Activated CD8-positive, alpha-beta memory T cell treated with anti-CD3 and anti-CD28 coated beads, Interleukin-2, amount 50 U/mL, for 1 hour (primary cell): ENCODE data around the gene CYP4F22.
A peak's percentile ranks its signal among the peaks of the same experiment; 100 is the strongest.
"Not testable (repeated sequence)": the region's sequence is repeated elsewhere in the genome, so short reads cannot be mapped to it uniquely, and the experiment has no call there.

Source experiments
- DNase-seq: peaks from one replicate; pipeline ENCODE4 v3.0.0-alpha.2; 2020; ENCODE audit errors: extremely low read depth

The CYP4F22 gene

GRCh38 chr19:15508035-15508710, at the start of gene CYP4F22:
CYP4F22 (plus strand) TSS chr19:15508525; CDS start chr19:15525337, 16,812 bp downstream.
- no peak for DNase-seq

- DNase-seq: no peak
Measured at GRCh38 chr19:15461694-15462093, 46.6 kb upstream of the CYP4F22 start.

GRCh38 chr19:15463861-15464371, 44.4 kb upstream of the CYP4F22 start:
- peak; percentile 32 for DNase-seq

GRCh38 chr19:15464394-15465385, 43.6 kb upstream of the CYP4F22 start, which contains the start of gene RASAL3:
RASAL3 (minus strand) TSS chr19:15464544; CDS start chr19:15464358, 186 bp downstream.
- DNase-seq: peak; percentile 32

- peak; percentile 49 for DNase-seq
Measured at GRCh38 chr19:15466851-15467733, 41.2 kb upstream of the CYP4F22 start.

- DNase-seq: no peak
Measured at GRCh38 chr19:15467734-15468214, 40.6 kb upstream of the CYP4F22 start.

GRCh38 chr19:15468675-15469512, 39.4 kb upstream of the CYP4F22 start:
- no peak for DNase-seq

- no peak for DNase-seq
Measured at GRCh38 chr19:15469513-15470297, 38.6 kb upstream of the CYP4F22 start.

GRCh38 chr19:15471639-15472101, 36.7 kb upstream of the CYP4F22 start:
- DNase-seq: no peak

GRCh38 chr19:15473821-15474220, 34.5 kb upstream of the CYP4F22 start:
- not testable (repeated sequence) for DNase-seq

- DNase-seq: no peak
Measured at GRCh38 chr19:15475169-15475568, 33.2 kb upstream of the CYP4F22 start.

GRCh38 chr19:15475611-15476010, 32.7 kb upstream of the CYP4F22 start:
- DNase-seq: no peak

GRCh38 chr19:15476325-15476724, 32.0 kb upstream of the CYP4F22 start:
- DNase-seq: no peak

GRCh38 chr19:15479391-15480345, 28.7 kb upstream of the CYP4F22 start, which contains the start of gene PGLYRP2:
PGLYRP2 (minus strand) TSS chr19:15479501; CDS start chr19:15479371, 130 bp downstream.
- no peak for DNase-seq

GRCh38 chr19:15480996-15481395, 27.3 kb upstream of the CYP4F22 start:
- DNase-seq: not testable (repeated sequence)

- not testable (repeated sequence) for DNase-seq
Measured at GRCh38 chr19:15485768-15486167, 22.6 kb upstream of the CYP4F22 start.

GRCh38 chr19:15487038-15487437, 21.3 kb upstream of the CYP4F22 start:
- DNase-seq: no peak
